Endothelial cell of umbilical vein (primary cell): ENCODE measurements around the gene FAM83D. TPM values are rescaled to one million over a fixed set of nuclear protein-coding genes. Genes with fewer than 3 reads are reported as not detected.

Experiments
- BruUV-seq: library from RNA; stranded (reverse); fragments of 400-500 nt; replicated peaks from 2 replicates; lab custom pipeline; 2021; lab: Mats Ljungman, UMichigan
- CTCF ChIA-PET: fragments of 300-600, 350-600 bp; sonication (Branson Sonifier 250); formaldehyde crosslinking; loops from one replicate; lab custom pipeline; 2021; ENCODE audit warnings: antibody characterized with exemption, inconsistent platforms; lab: Charles Lee
- POLR2A ChIA-PET: fragments of 300-600, 350-600 bp; sonication (Branson Sonifier 250); formaldehyde crosslinking; loops from one replicate; lab custom pipeline; 2021; ENCODE audit warnings: antibody characterized with exemption, inconsistent platforms; lab: Charles Lee
- DNase-seq: peaks from one replicate; pipeline ENCODE4 v3.0.0-alpha.2; 2011; ENCODE audit warnings: low read depth, low spot score
- FAIRE-seq: peaks from 2 replicates; lab custom pipeline; 2011; peaks lifted over from hg19 to GRCh38; lab: Jason Lieb, UNC
- H2AFZ ChIP-seq: 2 replicates; pipeline ENCODE4 v1.6.0; 2012; ENCODE audit warnings: low read depth, low read length, control low read depth, inconsistent platforms
- H3K27ac ChIP-seq: 2 replicates; pipeline ENCODE4 v1.5.1; 2011; ENCODE audit warnings: low read depth, mild to moderate bottlenecking, control low read depth, low read length, moderate library complexity; ENCODE audit not compliant: insufficient read depth
- H3K27me3 ChIP-seq, 2 experiments: 2 replicates each; pipeline versions ENCODE4 v1.6.0 to v1.6.1; 2011; ENCODE audit warnings: low read length in 2 of 2, mixed read lengths in 1 of 2; ENCODE audit not compliant: control insufficient read depth in 2 of 2, insufficient read depth in 2 of 2
- H3K36me3 ChIP-seq, 2 experiments: 2 replicates in 1 of 2; 3 replicates in 1 of 2; pipeline ENCODE4 v1.5.1; 2011; ENCODE audit warnings: low read length in 2 of 2, mild to moderate bottlenecking in 1 of 2, moderate library complexity in 1 of 2; ENCODE audit not compliant: control insufficient read depth in 2 of 2, insufficient read depth in 2 of 2; ENCODE audit errors: extremely low read depth in 1 of 2
- H3K4me1 ChIP-seq: 3 replicates; pipeline ENCODE4 v1.5.1; 2011; ENCODE audit warnings: mild to moderate bottlenecking, low read length; ENCODE audit not compliant: control insufficient read depth, insufficient read depth; ENCODE audit errors: extremely low read depth
- H3K4me2 ChIP-seq: 2 replicates; pipeline ENCODE4 v1.6.1; 2011; ENCODE audit warnings: low read length, control low read depth, mixed read lengths; ENCODE audit not compliant: insufficient read depth
- H3K4me3 ChIP-seq, 3 experiments: fragments of 200-600 bp in 1 of 3; sonication (generic), shearing (Covaris generic) in 1 of 3; replicated peaks in 1 of 3; 2 replicates each; pipeline ENCODE4 v1.5.1; 2011 to 2016; ENCODE audit warnings: control low read depth in 3 of 3, low read length in 3 of 3, mild to moderate bottlenecking in 2 of 3, inconsistent platforms in 1 of 3, low read depth in 1 of 3, moderate library complexity in 1 of 3; ENCODE audit not compliant: insufficient read depth in 1 of 3
- H3K79me2 ChIP-seq: 2 replicates; pipeline ENCODE4 v1.6.0; 2012; ENCODE audit warnings: low read length, inconsistent platforms; ENCODE audit not compliant: control insufficient read depth, insufficient read depth
- H3K9ac ChIP-seq: replicated peaks from 2 replicates; pipeline ENCODE3; 2011; ENCODE audit warnings: low read length, control low read depth; ENCODE audit not compliant: insufficient read depth; ENCODE audit errors: extremely low read depth
- H3K9me1 ChIP-seq: replicated peaks from 3 replicates; pipeline ENCODE4 v1.6.0; 2011; ENCODE audit warnings: mild to moderate bottlenecking, low read length; ENCODE audit not compliant: control insufficient read depth, insufficient read depth; ENCODE audit errors: extremely low read depth
- H3K9me3 ChIP-seq: replicated peaks from 2 replicates; pipeline ENCODE4 v1.5.1; 2012; ENCODE audit warnings: low read length, inconsistent platforms; ENCODE audit not compliant: control insufficient read depth, insufficient read depth
- H4K20me1 ChIP-seq: replicated peaks from 2 replicates; pipeline ENCODE3; 2011; ENCODE audit warnings: mild to moderate bottlenecking, low read length; ENCODE audit not compliant: control insufficient read depth, insufficient read depth; ENCODE audit errors: extremely low read depth
- CTCF ChIP-seq, 2 donors: IDR thresholded peaks; 1 replicate in 1 of 2; 2 replicates in 1 of 2; pipeline ENCODE4 v1.5.1; 2011; ENCODE audit warnings: low read length in 2 of 2, mild to moderate bottlenecking in 2 of 2, moderate library complexity in 2 of 2, control low read depth in 1 of 2, inconsistent platforms in 1 of 2, low read depth in 1 of 2; ENCODE audit not compliant: insufficient read depth in 1 of 2; ENCODE audit errors: extremely low read depth in 1 of 2
- EZH2 ChIP-seq: IDR thresholded peaks from 2 replicates; pipeline ENCODE4 v1.6.1; 2012; ENCODE audit warnings: borderline replicate concordance, low read depth, mild to moderate bottlenecking, moderate library complexity, low read length, inconsistent platforms; ENCODE audit not compliant: severe bottlenecking
- FOS ChIP-seq: IDR thresholded peaks from 2 replicates; pipeline ENCODE4 v1.6.1; 2011; ENCODE audit warnings: mild to moderate bottlenecking, low read length, moderate library complexity, borderline replicate concordance; ENCODE audit not compliant: insufficient read depth
- GATA2 ChIP-seq: IDR thresholded peaks from 2 replicates; pipeline ENCODE4 v1.7.0; 2011; ENCODE audit warnings: low read depth, mild to moderate bottlenecking, moderate library complexity, mixed read lengths, low read length; ENCODE audit not compliant: insufficient read length, insufficient read depth
- JUN ChIP-seq: IDR thresholded peaks from 2 replicates; pipeline ENCODE4 v1.6.1; 2011; ENCODE audit warnings: borderline replicate concordance, low read depth; ENCODE audit not compliant: insufficient read length, insufficient read depth
- MAX ChIP-seq: IDR thresholded peaks from 2 replicates; pipeline ENCODE4 v1.6.1; 2011; ENCODE audit not compliant: insufficient read depth, insufficient read length
- MYC ChIP-seq: IDR thresholded peaks from one replicate; pipeline ENCODE4 v1.6.1; 2011; ENCODE audit warnings: mild to moderate bottlenecking, low read depth, low read length
- POLR2A ChIP-seq: IDR thresholded peaks from 2 replicates; pipeline ENCODE4 v1.6.1; 2012; ENCODE audit warnings: low read depth, mild to moderate bottlenecking, control low read depth, low read length
- POLR2AphosphoS5 ChIP-seq: IDR thresholded peaks from 2 replicates; pipeline ENCODE4 v1.6.1; 2012; ENCODE audit warnings: low read depth, mild to moderate bottlenecking, control low read depth, low read length, moderate library complexity; ENCODE audit not compliant: insufficient read depth
- dilution Hi-C: fragments of 300-500 bp; cut with MboI; formaldehyde crosslinking; loops from one replicate; pipeline ENCODE4 v1.15.0; 2019; ENCODE audit warnings: low sequenced_read_pairs; ENCODE audit not compliant: extremely low pct_ligation_motif_present
- intact Hi-C: fragments of 100-400 bp; cut with micrococcal nuclease; formaldehyde crosslinking; loops from one replicate; pipeline ENCODE4 v1.10.0; 2022
- polyA plus RNA-seq, 4 experiments: library from polyadenylated mRNA; depleted of rRNA in 3 of 4; stranded (reverse) in 3 of 4; unstranded in 1 of 4; fragments of >200 nt; gene quantifications; 2 replicates each; pipeline versions ENCODE4 v1.2.1 to v1.2.3, GENCODE V29; 2011 to 2012; ENCODE audit warnings: missing spikeins in 1 of 4
- total RNA-seq: library from RNA; stranded (reverse); gene quantifications from 2 replicates; pipeline ENCODE4 v1.2.3, GENCODE V29; 2021

Gene FAM83D
- total and polyA plus RNA-seq, 2 donors (not counting 3 experiments of a cell fraction or from before 2014, with no cell fraction given), result 41.0 to 46.0 TPM

GRCh38 chr20:38915355-38915754 is 10.9 kb upstream of the FAM83D start:
- ChIA-PET POLR2A (no interaction called here), CTCF (no interaction called here)
- no peak overlapping the region for H3K27ac ChIP-seq
- H3K9ac ChIP-seq, result no peak overlapping the region
- H3K27me3 ChIP-seq, result peaks cover 0 to 3% of the 10 kb centered on the region in 2 experiments
- H3K4me1 ChIP-seq, result no peaks in the 10 kb centered on the region
- no TSS peak for BruUV-seq
- no peaks in the 10 kb centered on the region for H3K79me2 ChIP-seq
- H3K4me3 ChIP-seq, result no peak overlapping the region
- no peaks in the 10 kb centered on the region for H3K9me3 ChIP-seq
- dilution Hi-C loops, result no loop called here
- no peak overlapping the region for H2AFZ ChIP-seq
- no peak overlapping the region for H3K4me2 ChIP-seq
- DNase-seq, result no peak
- no peaks in the 10 kb centered on the region for H3K9me1 ChIP-seq
- TF ChIP-seq CTCF (IDR thresholded peaks at IDR 0.05; ENCODE audit: extremely low read depth in 1 of 2, insufficient read depth in 1 of 2, low read depth in 1 of 2, low read length in 2 of 2) (no peak), GATA2 (no peak), POLR2A (no peak), MAX (no peak), MYC (no peak), FOS (no peak), EZH2 (no peak), POLR2AphosphoS5 (no peak), JUN (no peak)
- H3K36me3 ChIP-seq, result peaks cover 0 to 35% of the 10 kb centered on the region in 2 experiments
- no peak for FAIRE-seq
- intact Hi-C loops, result no loop called here
- H4K20me1 ChIP-seq, result no peaks in the 10 kb centered on the region
